Hepatocyte (in vitro differentiated cells): ENCODE measurements around the gene TMEM9B.

Source experiments
- CTCF ChIP-seq: fragments of 200-600 bp; sonication (generic); IDR thresholded peaks from 2 replicates; pipeline ENCODE4 v1.5.1; 2016; ENCODE audit warnings: antibody characterized with exemption, mild to moderate bottlenecking; ENCODE audit not compliant: poor library complexity
- EZH2 ChIP-seq: fragments of 200-600 bp; sonication (generic); IDR thresholded peaks from 2 replicates; pipeline ENCODE4 v1.6.1; 2016; ENCODE audit warnings: antibody characterized with exemption, mild to moderate bottlenecking, borderline replicate concordance

GRCh38 chr11:8911029-8911823 is 53.0 kb downstream of the TMEM9B start, which contains the start of gene AKIP1:
- TF ChIP-seq CTCF (no peak), EZH2 (no peak)
